NCI-H1092 treated with DMSO at 0.1 percent for 48 hours (cell line): ENCODE measurements around the gene UNC5B.

Experiments
- DNase-seq: peaks from one replicate; lab custom pipeline; 2025; lab: John Stamatoyannopoulos, UW

Gene UNC5B

GRCh38 chr10:71344154-71344925 is 132.0 kb downstream of the UNC5B start:
- DNase-seq: no peak

GRCh38 chr10:71344993-71345480 is 132.7 kb downstream of the UNC5B start:
- no peak for DNase-seq

GRCh38 chr10:71345694-71346093 is 133.3 kb downstream of the UNC5B start:
- no peak for DNase-seq

GRCh38 chr10:71346731-71347130 is 134.4 kb downstream of the UNC5B start:
- DNase-seq: no peak

GRCh38 chr10:71347587-71348395 is 135.4 kb downstream of the UNC5B start:
- peak; percentile 35 for DNase-seq

- no peak for DNase-seq
Measured at GRCh38 chr10:71348850-71349249, 136.5 kb downstream of the UNC5B start.

GRCh38 chr10:71349406-71349805 is 137.0 kb downstream of the UNC5B start:
- DNase-seq: no peak

GRCh38 chr10:71351087-71351486 is 138.7 kb downstream of the UNC5B start:
- DNase-seq: no peak

- no peak for DNase-seq
Measured at GRCh38 chr10:71351628-71352319, 139.4 kb downstream of the UNC5B start.
